ACC112 (cell line): ENCODE data around the gene CNTFR.

Experiments
- H2AFZ ChIP-seq: fragments of 200-600 bp; sonication (generic); one replicate; pipeline ENCODE4 v1.6.0; 2017; ENCODE audit warnings: antibody characterized with exemption, low read length; ENCODE audit not compliant: unreplicated experiment
- H3K27ac ChIP-seq: fragments of 200-600 bp; sonication (generic); 2 replicates; pipeline ENCODE4 v1.5.1; 2014; ENCODE audit warnings: low read depth, mild to moderate bottlenecking, antibody characterized with exemption, low read length, moderate library complexity
- H3K27me3 ChIP-seq: fragments of 200-600 bp; sonication (generic); 2 replicates; pipeline ENCODE4 v1.6.1; 2014; ENCODE audit warnings: mild to moderate bottlenecking, antibody characterized with exemption, low read length, moderate library complexity, mixed read lengths; ENCODE audit not compliant: insufficient read depth
- H3K36me3 ChIP-seq: fragments of 200-600 bp; sonication (generic); 2 replicates; pipeline ENCODE4 v1.6.1; 2016; ENCODE audit warnings: mild to moderate bottlenecking, antibody characterized with exemption, low read length, moderate library complexity, mixed read lengths; ENCODE audit not compliant: insufficient read depth
- H3K4me1 ChIP-seq: fragments of 200-600 bp; sonication (generic); one replicate; pipeline ENCODE4 v1.6.1; 2016; ENCODE audit warnings: low read length, mixed read lengths; ENCODE audit not compliant: insufficient read depth, unreplicated experiment, control insufficient read depth
- H3K4me3 ChIP-seq: fragments of 200-600 bp; sonication (generic); 2 replicates; pipeline ENCODE4 v1.5.1; 2014; ENCODE audit warnings: mild to moderate bottlenecking, low read depth, low read length
- H3K79me2 ChIP-seq: fragments of 200-600 bp; sonication (generic); one replicate; pipeline ENCODE4 v1.6.0; 2016; ENCODE audit warnings: low read length; ENCODE audit not compliant: control insufficient read depth, unreplicated experiment, insufficient read depth

Gene CNTFR

GRCh38 chr9:34520505-34521385 is 68.8 kb downstream of the CNTFR start:
- Histone ChIP-seq H2AFZ (no peak overlapping the region), H3K27me3 (peaks cover 62% of the 10 kb centered on the region), H3K4me1 (no peaks in the 10 kb centered on the region), H3K4me3 (no peak overlapping the region), H3K79me2 (no peaks in the 10 kb centered on the region), H3K36me3 (no peaks in the 10 kb centered on the region), H3K27ac (no peak overlapping the region)

GRCh38 chr9:34520096-34520495 is 69.4 kb downstream of the CNTFR start:
- Histone ChIP-seq H2AFZ (no peak overlapping the region), H3K36me3 (no peaks in the 10 kb centered on the region), H3K79me2 (no peaks in the 10 kb centered on the region), H3K27me3 (peaks cover 61% of the 10 kb centered on the region), H3K4me1 (no peaks in the 10 kb centered on the region), H3K27ac (no peak overlapping the region), H3K4me3 (no peak overlapping the region)

DNA sequence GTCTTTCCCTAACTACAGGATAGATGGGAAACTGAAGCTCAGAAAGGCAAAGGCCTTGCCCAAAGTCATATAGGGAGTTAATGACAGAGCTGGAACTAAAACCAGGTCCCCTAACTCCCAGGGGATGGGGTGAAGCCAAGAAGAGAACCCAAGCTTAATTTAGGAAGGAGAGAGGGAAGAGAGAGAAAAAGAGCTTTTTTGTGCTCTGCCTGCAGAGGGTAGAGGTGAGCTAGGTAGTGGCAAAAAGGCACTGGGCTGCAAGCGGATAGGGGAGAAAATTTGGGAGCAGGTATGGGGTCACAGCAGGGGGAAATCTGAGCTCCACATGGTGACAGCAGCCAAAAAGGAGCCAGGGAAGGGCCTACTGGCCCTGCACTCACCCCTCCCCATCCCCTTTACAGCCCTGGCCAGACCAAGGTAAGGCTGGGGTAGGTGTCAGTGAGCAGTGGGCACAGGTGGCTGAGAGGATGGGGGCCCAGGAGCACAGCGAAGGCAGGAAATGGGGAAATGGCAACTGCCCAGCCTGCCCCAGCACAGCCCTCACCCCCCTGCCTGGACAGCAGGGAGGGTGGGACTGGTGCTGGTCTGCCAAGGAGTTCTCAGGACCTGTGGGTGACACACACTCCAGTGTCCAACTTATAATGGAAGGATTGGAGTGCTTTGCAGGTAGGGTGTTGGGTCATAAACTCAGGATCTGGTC is 70.1 kb downstream of the CNTFR start:
- H3K27me3 ChIP-seq: peaks cover 59% of the 10 kb centered on the region
- H3K4me1 ChIP-seq: no peaks in the 10 kb centered on the region
- H3K36me3 ChIP-seq: no peaks in the 10 kb centered on the region
- H3K79me2 ChIP-seq: no peaks in the 10 kb centered on the region
- no peak overlapping the region for H3K4me3 ChIP-seq
- H3K27ac ChIP-seq: no peak overlapping the region
- H2AFZ ChIP-seq: no peak overlapping the region

- no peak overlapping the region for H3K27ac ChIP-seq
- H3K4me1 ChIP-seq: no peaks in the 10 kb centered on the region
- H3K79me2 ChIP-seq: no peaks in the 10 kb centered on the region
- no peak overlapping the region for H3K4me3 ChIP-seq
- no peak overlapping the region for H2AFZ ChIP-seq
- peaks cover 53% of the 10 kb centered on the region for H3K27me3 ChIP-seq
- no peaks in the 10 kb centered on the region for H3K36me3 ChIP-seq
Measured at GRCh38 chr9:34518896-34519295, 70.6 kb downstream of the CNTFR start.

DNA sequence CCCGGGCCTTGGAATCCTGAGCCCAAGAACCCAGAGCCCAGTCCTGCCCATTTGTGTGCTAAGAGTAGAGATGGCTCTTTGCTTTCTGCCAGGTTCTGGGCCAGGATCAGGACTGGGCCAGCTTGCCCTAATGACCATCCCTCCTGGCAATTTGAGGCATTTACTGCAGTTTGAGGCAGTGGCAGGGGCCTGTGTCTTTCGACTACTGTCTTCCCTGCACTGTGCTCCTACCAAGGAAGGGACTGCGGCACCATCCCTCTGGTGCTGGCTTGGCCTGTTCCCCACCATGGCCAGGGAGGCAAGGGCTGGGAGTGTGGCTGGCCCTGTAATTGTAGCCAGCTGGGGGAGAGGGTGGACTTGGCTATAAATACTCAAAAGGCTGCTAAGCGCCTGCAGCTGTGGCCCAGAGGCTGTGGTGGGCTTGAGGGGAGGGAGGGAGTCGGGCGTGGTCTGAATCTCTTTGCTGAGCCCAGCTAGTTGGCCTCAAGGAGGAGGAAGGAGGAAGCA is 71.4 kb downstream of the CNTFR start:
- H3K4me3 ChIP-seq: no peak overlapping the region
- H3K27me3 ChIP-seq: peaks cover 52% of the 10 kb centered on the region
- no peaks in the 10 kb centered on the region for H3K79me2 ChIP-seq
- no peaks in the 10 kb centered on the region for H3K4me1 ChIP-seq
- H2AFZ ChIP-seq: no peak overlapping the region
- H3K36me3 ChIP-seq: no peaks in the 10 kb centered on the region
- no peak overlapping the region for H3K27ac ChIP-seq

DNA sequence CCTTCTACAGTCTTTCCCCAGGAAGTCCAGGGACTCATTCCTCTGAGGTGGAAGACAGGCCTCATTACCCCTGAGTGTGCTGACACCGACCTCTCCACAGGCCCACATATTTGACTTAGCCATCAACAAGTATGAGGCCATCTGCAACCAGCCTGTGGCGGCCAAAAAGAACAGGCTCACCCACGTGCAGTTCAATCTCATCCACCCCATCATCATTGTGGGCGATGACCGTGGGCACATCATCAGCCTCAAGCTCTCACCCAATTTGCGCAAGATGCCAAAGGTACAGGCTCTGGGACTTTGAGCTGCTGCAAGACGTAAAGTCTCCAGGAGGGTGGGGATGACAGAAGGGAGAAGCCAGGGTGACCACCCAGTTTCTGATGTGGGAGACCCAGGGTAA is 72.3 kb downstream of the CNTFR start:
- no peak overlapping the region for H3K4me3 ChIP-seq
- H3K27me3 ChIP-seq: peaks cover 48% of the 10 kb centered on the region
- H3K4me1 ChIP-seq: no peaks in the 10 kb centered on the region
- H3K36me3 ChIP-seq: no peaks in the 10 kb centered on the region
- no peak overlapping the region for H3K27ac ChIP-seq
- H2AFZ ChIP-seq: no peak overlapping the region
- H3K79me2 ChIP-seq: no peaks in the 10 kb centered on the region

GRCh38 chr9:34515959-34516358 is 73.6 kb downstream of the CNTFR start:
- Histone ChIP-seq H3K36me3 (no peaks in the 10 kb centered on the region), H3K27ac (no peak overlapping the region), H2AFZ (no peak overlapping the region), H3K4me1 (no peaks in the 10 kb centered on the region), H3K27me3 (peaks cover 37% of the 10 kb centered on the region), H3K79me2 (no peaks in the 10 kb centered on the region), H3K4me3 (no peak overlapping the region)

DNA sequence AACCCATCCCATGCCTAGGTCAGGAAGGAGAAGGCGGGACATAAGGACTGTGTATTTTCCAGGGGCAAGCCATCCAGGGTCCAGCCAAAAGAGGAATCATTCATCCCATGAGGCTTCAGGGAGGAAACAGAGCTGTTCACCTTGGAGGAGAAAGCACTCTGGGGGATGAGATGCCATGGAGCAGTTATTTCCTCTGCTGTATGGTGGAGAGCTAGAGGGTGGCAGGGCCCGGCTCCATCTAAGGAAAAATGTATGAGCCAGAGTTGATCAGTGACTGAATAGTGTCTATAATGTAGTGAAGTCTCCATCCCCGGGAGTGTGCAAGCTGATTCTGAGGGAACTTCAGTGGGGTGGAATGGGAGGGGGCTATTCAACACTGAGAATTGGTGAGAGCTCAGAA is 74.7 kb downstream of the CNTFR start:
- no peak overlapping the region for H3K27ac ChIP-seq
- peaks cover 27% of the 10 kb centered on the region for H3K27me3 ChIP-seq
- H3K4me3 ChIP-seq: no peak overlapping the region
- H2AFZ ChIP-seq: no peak overlapping the region
- H3K4me1 ChIP-seq: no peaks in the 10 kb centered on the region
- H3K79me2 ChIP-seq: no peaks in the 10 kb centered on the region
- no peaks in the 10 kb centered on the region for H3K36me3 ChIP-seq

DNA sequence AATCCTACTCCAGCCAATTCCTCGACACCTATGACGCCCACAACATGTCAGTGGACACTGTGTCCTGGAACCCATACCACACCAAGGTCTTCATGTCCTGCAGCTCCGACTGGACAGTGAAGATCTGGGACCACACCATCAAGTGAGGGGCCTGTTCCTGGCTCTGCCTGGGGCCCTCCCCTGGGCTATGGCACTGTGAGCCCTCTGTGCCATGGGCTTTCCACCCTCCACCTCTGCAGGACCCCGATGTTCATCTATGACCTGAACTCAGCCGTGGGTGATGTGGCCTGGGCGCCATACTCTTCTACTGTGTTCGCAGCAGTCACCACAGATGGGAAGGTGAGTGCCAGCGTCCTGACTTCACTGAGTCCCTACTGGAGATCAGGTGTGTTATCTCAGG is 75.1 kb downstream of the CNTFR start:
- Histone ChIP-seq H3K4me3 (no peak overlapping the region), H3K4me1 (no peaks in the 10 kb centered on the region), H3K27me3 (peaks cover 27% of the 10 kb centered on the region), H3K79me2 (no peaks in the 10 kb centered on the region), H3K27ac (no peak overlapping the region), H3K36me3 (no peaks in the 10 kb centered on the region), H2AFZ (no peak overlapping the region)

DNA sequence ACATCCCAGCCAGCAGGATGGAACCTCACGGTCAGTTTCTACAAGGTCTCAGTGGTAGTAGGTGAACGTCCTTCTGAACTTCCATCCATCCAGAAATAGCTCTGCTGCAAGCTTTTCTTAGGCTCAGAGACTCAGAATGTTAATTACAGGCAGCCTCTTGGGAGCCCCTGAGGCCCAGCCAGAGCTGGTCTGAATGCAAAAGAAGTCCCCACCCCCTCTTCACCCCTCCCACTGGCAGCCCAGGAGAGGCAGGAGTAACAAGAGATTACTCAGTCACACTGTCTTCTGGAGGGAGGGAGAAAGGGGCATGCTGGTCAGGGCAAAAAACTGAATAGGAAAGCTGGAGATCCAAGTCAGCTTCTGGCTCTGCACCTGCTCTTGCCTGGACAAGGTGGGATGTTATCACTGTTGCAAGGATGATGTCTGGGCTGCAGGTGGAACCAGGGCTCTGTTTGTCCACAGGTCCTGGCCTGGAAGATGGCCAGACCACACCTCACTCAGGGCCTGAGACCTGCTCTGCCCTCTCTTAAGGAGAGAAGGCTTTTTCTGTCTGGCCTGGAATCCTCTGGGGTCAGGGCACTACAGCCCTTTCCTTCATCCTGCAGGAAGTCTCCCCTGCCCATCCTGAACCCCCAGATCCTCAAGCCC is 75.8 kb downstream of the CNTFR start:
- no peak overlapping the region for H3K27ac ChIP-seq
- H3K27me3 ChIP-seq: peaks cover 27% of the 10 kb centered on the region
- H3K4me3 ChIP-seq: no peak overlapping the region
- H2AFZ ChIP-seq: no peak overlapping the region
- no peaks in the 10 kb centered on the region for H3K4me1 ChIP-seq
- no peaks in the 10 kb centered on the region for H3K79me2 ChIP-seq
- no peaks in the 10 kb centered on the region for H3K36me3 ChIP-seq
